PFSK-1 (cell line): Measurements from ENCODE around the gene SGSH.

Experiments
- FOXP2 ChIP-seq: optimal IDR thresholded peaks from 2 replicates; pipeline ENCODE3; 2011; ENCODE audit warnings: borderline replicate concordance, control low read depth, inconsistent platforms; ENCODE audit not compliant: insufficient read depth; ENCODE audit errors: extremely low read length, extremely low read depth
- POLR2AphosphoS5 ChIP-seq: IDR thresholded peaks from 2 replicates; pipeline ENCODE4 v1.6.1; 2012; ENCODE audit warnings: low read depth, mild to moderate bottlenecking, control low read depth, low read length, moderate library complexity
- SIN3A ChIP-seq: IDR thresholded peaks from 2 replicates; pipeline ENCODE4 v1.6.1; 2012; ENCODE audit warnings: mild to moderate bottlenecking, low read length, moderate library complexity, borderline replicate concordance; ENCODE audit not compliant: insufficient read depth
- TAF1 ChIP-seq: IDR thresholded peaks from 2 replicates; pipeline ENCODE4 v1.6.1; 2012; ENCODE audit warnings: low read length, control low read depth, borderline replicate concordance; ENCODE audit not compliant: insufficient read depth
- TF ChIP-seq, protein P1 (sequence below), 2 experiments: IDR thresholded peaks; 2 replicates each; pipeline versions ENCODE4 v1.6.1 to v1.8.0; 2011 to 2012; ENCODE audit warnings: low read depth in 2 of 2, low read length in 2 of 2, control low read depth in 1 of 2, inconsistent platforms in 1 of 2, mild to moderate bottlenecking in 1 of 2, moderate library complexity in 1 of 2; ENCODE audit not compliant: insufficient read depth in 1 of 2

DNA sequence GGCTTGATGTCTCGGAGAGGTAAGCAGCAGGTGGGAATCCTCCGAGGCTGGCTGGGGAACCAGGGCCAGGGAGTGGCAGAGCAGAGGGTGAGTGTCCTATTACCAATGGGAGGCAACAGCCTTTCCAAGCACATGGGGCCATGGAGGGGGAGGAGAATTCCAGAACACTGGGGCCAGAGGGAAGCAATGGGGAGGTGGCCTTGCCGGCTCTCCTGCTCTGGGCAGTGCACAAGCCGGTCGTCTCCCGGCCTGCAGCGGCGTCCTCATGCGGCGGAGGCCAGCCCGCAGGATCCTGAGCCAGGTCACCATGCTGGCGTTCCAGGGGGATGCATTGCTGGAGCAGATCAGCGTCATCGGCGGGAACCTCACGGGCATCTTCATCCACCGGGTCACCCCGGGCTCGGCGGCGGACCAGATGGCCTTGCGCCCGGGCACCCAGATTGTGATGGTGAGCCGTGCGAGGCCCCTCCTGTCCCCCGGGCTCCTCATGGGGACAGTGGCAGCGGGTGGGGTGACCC is 21.9 kb downstream of the SGSH start:
- TF ChIP-seq SIN3A (no peak), TAF1 (no peak), POLR2AphosphoS5 (no peak), FOXP2 (no peak)
- TF ChIP-seq, protein P1, sequence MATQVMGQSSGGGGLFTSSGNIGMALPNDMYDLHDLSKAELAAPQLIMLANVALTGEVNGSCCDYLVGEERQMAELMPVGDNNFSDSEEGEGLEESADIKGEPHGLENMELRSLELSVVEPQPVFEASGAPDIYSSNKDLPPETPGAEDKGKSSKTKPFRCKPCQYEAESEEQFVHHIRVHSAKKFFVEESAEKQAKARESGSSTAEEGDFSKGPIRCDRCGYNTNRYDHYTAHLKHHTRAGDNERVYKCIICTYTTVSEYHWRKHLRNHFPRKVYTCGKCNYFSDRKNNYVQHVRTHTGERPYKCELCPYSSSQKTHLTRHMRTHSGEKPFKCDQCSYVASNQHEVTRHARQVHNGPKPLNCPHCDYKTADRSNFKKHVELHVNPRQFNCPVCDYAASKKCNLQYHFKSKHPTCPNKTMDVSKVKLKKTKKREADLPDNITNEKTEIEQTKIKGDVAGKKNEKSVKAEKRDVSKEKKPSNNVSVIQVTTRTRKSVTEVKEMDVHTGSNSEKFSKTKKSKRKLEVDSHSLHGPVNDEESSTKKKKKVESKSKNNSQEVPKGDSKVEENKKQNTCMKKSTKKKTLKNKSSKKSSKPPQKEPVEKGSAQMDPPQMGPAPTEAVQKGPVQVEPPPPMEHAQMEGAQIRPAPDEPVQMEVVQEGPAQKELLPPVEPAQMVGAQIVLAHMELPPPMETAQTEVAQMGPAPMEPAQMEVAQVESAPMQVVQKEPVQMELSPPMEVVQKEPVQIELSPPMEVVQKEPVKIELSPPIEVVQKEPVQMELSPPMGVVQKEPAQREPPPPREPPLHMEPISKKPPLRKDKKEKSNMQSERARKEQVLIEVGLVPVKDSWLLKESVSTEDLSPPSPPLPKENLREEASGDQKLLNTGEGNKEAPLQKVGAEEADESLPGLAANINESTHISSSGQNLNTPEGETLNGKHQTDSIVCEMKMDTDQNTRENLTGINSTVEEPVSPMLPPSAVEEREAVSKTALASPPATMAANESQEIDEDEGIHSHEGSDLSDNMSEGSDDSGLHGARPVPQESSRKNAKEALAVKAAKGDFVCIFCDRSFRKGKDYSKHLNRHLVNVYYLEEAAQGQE (IDR thresholded peaks at IDR 0.05; ENCODE audit: insufficient read depth in 1 of 2, low read depth in 2 of 2, low read length in 2 of 2), result no peak
